Activated naive CD8-positive, alpha-beta T cell treated with anti-CD3 and anti-CD28 coated beads, Interleukin-2, amount 50 U/mL, for 16 hours (primary cell): ENCODE measurements around the gene YDJC.
A peak's percentile ranks its signal among the peaks of the same experiment; 100 is the strongest.
"Not testable (repeated sequence)": the region's sequence is repeated elsewhere in the genome, so short reads cannot be mapped to it uniquely, and the experiment has no call there.

ENCODE experiments used
- DNase-seq: peaks from one replicate; pipeline ENCODE4 v3.0.0-alpha.2; 2020; ENCODE audit warnings: low read depth, low spot score

The YDJC gene

GRCh38 chr22:21629255-21630149 lies at the start of gene YDJC:
YDJC (minus strand) TSS chr22:21630022; CDS start chr22:21630014, 8 bp downstream.
- DNase-seq, result peak; percentile 93

- no peak for DNase-seq
These were observed 49.6 kb upstream of the YDJC start for GRCh38 chr22:21679383-21679782.

- DNase-seq, result not testable (repeated sequence)
These were observed 49.0 kb upstream of the YDJC start for GRCh38 chr22:21678842-21679241.

- DNase-seq, result no peak
These were observed 48.0 kb upstream of the YDJC start for GRCh38 chr22:21677606-21678443.

GRCh38 chr22:21674638-21675245 lies 44.9 kb upstream of the YDJC start:
- no peak for DNase-seq

GRCh38 chr22:21673534-21674321 lies 43.9 kb upstream of the YDJC start:
- no peak for DNase-seq

- no peak for DNase-seq
These were observed 42.3 kb upstream of the YDJC start for GRCh38 chr22:21672107-21672629.

GRCh38 chr22:21669026-21669425 lies 39.2 kb upstream of the YDJC start:
- no peak for DNase-seq

- DNase-seq, result no peak
These were observed 37.0 kb upstream of the YDJC start for GRCh38 chr22:21666786-21667185.

- DNase-seq, result no peak
These were observed 35.4 kb upstream of the YDJC start for GRCh38 chr22:21665047-21665851.

- no peak for DNase-seq
These were observed 33.9 kb upstream of the YDJC start for GRCh38 chr22:21663738-21664137.

GRCh38 chr22:21661991-21662390 lies 32.2 kb upstream of the YDJC start:
- no peak for DNase-seq

GRCh38 chr22:21660904-21661303 lies 31.1 kb upstream of the YDJC start:
- no peak for DNase-seq

- DNase-seq, result no peak
These were observed 30.2 kb upstream of the YDJC start for GRCh38 chr22:21659864-21660525.

- peak; percentile 46 for DNase-seq
These were observed 27.7 kb upstream of the YDJC start for GRCh38 chr22:21657360-21658032.

- DNase-seq, result no peak
These were observed 27.2 kb upstream of the YDJC start for GRCh38 chr22:21657020-21657359.

GRCh38 chr22:21652547-21653545 lies 23.0 kb upstream of the YDJC start:
- no peak for DNase-seq

GRCh38 chr22:21652010-21652546 lies 22.3 kb upstream of the YDJC start:
- DNase-seq, result peak; percentile 47
